GM12892 (cell line): ENCODE results near the gene DNPEP.

Experiments
- DNase-seq: peaks from one replicate; pipeline ENCODE4 v3.0.0; 2011; ENCODE audit not compliant: insufficient read length
- FAIRE-seq: peaks from 2 replicates; lab custom pipeline; 2011; peaks lifted over from hg19 to GRCh38; lab: Jason Lieb, UNC
- POLR2A ChIP-seq: IDR thresholded peaks from 2 replicates; pipeline ENCODE4 v1.6.1; 2011; ENCODE audit warnings: low read depth, low read length, control low read depth
- POLR2AphosphoS5 ChIP-seq: IDR thresholded peaks from 2 replicates; pipeline ENCODE4 v1.6.1; 2011; ENCODE audit warnings: low read depth, low read length, control low read depth
- TAF1 ChIP-seq: IDR thresholded peaks from 2 replicates; pipeline ENCODE4 v1.6.1; 2011; ENCODE audit warnings: low read depth, mild to moderate bottlenecking, control low read depth, low read length, borderline replicate concordance

Gene DNPEP

DNA sequence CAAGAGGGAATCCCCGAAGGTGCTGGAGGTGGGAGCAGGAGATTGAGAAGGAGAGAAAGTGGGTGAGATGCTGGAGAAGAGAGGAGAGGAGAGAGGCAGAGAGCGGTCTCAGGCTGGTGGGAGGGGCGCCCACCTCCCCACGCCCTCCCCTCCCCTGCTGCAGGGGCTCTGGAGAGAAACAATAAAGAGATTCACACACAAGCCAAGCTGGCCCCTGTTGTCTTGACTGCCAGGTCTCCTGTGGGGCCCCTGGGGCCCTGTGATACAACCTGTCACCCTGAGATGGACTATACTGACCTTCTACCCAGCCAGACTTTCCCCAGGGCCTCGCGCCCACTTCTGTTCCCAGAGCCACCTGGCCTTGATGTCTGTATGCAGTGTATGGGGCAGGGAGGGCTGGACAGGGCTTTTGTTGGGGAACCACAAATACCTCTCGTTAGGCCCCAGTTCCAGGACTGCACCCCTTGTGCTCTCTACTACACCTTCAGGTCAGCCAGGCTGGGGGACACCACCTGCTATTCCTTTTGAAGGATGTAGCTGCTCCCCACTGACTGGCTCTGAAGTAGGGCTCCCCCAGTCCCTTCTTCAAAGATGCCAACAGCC, 38.9 kb upstream of the DNPEP start:
- FAIRE-seq (no peak), DNase-seq (no peak)
- TF ChIP-seq POLR2AphosphoS5 (no peak), POLR2A (no peak)

DNA sequence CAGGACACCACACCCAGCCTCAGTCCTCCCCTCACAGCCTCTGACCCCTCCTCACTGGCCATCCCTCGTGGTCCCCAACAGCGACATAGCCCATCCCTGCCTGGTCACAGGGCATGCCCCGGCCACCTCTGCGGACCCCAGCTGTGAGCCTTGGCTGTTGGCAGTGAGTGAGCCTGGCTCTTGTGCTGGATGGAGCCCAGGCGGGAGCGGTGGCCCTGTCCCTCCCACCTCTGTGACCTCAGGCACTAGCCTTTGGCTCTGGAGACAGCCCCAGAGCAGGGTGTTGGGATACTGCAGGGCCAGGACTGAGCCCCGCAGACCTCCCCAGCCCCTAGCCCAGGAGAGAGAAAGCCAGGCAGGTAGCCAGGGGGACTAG, 38.3 kb upstream of the DNPEP start:
- FAIRE-seq (no peak), DNase-seq (no peak)
- TF ChIP-seq POLR2AphosphoS5 (no peak), TAF1 (no peak), POLR2A (no peak)

DNA sequence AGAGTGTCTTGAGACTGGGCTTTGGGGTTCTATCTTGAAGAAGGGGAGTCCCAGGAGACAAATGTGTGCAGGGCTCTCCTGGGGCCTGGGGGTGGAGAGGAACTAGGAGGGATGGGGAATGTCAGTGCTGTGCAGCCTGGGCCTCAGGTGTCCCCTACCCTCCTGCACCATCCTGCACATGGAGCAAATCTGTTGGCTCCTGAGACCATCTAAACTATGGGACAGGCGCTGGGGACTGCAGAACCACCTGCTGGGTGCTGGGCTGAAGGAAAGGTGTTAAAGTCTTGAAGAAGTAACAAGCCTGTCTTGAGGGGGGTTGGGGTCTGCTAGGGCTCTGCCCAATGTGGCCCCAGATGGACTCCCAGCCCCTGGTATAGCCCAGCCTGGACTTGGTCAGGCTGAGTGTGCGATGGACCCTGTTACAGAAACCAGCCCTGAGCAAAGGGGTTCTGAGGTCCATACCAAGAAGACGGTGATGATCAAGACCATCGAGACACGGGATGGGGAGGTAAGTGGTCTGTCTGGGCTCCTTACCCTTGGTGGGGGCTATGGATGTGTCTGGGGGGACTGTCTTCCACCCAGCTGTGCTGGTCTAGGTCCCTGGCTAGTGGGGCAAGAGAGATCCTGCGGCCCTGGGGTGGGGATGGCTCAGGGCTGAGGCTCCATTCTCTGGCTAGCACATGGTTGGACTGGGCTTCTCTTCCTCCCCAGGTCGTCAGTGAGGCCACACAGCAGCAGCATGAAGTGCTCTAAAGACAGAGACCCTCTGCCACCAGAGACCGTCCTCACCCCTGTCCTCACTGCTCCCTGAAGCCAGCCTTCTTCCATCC, 37.7 kb upstream of the DNPEP start:
- TF ChIP-seq POLR2AphosphoS5, result no peak
- no peak for TF ChIP-seq TAF1
- no peak for TF ChIP-seq POLR2A
- FAIRE-seq, result no peak
- DNase-seq, result no peak

DNA sequence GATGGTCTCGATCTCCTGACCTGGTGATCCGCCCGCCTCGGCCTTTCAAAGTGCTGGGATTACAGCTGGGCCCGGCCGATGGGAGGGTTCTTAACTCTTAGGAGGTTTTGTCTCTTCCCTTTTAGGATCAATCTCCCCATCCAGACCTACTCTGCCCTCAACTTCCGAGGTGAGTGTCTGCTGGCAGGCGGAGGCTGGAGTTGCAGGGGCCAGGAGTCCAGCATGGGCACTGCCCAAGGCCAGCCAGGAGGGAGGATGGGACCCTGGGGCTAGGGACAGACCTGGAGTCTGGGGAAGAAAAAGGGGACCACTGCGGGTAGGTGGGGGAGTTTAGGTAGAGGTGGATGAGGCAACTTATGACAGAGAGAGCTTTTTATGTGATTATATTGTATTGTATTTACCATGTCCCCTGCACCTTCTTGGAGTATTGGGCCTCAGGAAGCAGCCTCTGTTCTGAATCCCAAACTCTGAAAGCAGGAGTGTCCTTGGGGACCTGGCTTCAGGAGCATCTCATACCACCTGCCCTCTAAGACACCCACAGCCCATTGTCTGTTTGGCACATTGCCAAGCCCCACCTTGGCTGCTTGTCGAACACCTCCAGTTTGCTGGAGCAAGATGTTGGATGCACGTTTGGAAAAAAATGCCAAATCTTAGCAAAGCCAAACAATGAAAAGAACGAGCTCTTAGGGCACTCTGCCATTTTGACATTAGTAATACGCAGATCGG, 36.1 kb upstream of the DNPEP start:
- TF ChIP-seq POLR2A, result no peak
- TF ChIP-seq POLR2AphosphoS5, result no peak
- no peak for TF ChIP-seq TAF1
- no peak for DNase-seq
- no peak for FAIRE-seq

DNA sequence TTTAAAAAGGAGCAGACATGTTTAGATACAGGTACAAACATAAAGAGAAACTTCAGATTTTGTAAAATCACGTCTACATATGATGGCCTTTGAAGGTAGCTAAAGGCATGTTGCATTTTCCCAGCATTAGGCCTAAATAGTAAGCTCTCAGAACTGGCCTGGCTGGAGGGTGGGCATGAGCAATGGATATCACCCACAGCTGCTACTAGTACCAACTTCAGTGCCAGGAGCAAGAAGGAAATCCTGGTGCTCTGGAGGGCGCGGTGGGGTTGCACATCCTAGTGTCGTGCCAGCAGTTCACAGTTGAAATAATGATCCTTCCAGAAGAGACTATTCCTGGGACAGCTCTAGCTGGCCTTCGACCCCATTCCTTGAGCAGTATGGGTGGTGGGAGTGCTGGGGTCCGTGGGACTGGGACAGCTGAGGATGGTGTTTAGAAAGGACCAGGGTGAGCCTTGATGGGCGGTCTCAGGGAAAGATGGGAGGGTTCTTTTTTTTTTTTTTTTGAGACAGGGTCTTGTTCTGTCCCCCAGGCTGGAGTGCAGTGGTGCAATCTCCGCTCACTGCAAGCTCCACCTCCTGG, 35.3 kb upstream of the DNPEP start:
- DNase-seq (no peak), FAIRE-seq (no peak)
- TF ChIP-seq POLR2AphosphoS5 (no peak), POLR2A (no peak), TAF1 (no peak)

DNA sequence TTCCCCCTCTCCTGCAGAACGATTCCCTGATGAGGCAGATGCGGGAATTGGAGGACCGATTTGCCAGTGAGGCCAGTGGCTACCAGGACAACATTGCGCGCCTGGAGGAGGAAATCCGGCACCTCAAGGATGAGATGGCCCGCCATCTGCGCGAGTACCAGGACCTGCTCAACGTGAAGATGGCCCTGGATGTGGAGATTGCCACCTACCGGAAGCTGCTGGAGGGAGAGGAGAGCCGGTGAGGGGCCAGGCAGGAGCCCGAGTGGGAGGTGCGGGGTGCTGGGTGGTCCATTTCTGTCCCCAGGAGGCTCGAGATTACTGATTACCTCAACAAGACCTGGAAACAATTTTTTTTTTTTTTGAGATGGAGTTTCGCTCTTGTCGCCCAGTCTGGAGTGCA, 33.6 kb upstream of the DNPEP start:
- TF ChIP-seq TAF1, result no peak
- no peak for TF ChIP-seq POLR2AphosphoS5
- no peak for TF ChIP-seq POLR2A
- FAIRE-seq (no peak), DNase-seq (no peak)

DNA sequence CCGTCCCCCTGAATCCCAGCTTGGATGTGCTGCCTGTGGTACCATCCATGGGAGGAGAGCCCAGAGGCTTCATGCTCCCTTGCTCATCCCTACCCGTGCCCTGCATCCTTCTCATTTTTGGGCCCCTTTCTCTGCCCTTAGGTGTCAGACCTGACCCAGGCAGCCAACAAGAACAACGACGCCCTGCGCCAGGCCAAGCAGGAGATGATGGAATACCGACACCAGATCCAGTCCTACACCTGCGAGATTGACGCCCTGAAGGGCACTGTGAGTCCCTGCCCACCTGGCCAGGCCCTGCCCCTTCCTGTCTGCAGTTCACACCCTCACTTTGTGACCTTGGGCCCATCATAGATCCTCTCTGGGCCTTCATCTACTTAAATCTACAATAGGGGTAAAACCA, 33.0 kb upstream of the DNPEP start:
- FAIRE-seq (no peak), DNase-seq (no peak)

DNA sequence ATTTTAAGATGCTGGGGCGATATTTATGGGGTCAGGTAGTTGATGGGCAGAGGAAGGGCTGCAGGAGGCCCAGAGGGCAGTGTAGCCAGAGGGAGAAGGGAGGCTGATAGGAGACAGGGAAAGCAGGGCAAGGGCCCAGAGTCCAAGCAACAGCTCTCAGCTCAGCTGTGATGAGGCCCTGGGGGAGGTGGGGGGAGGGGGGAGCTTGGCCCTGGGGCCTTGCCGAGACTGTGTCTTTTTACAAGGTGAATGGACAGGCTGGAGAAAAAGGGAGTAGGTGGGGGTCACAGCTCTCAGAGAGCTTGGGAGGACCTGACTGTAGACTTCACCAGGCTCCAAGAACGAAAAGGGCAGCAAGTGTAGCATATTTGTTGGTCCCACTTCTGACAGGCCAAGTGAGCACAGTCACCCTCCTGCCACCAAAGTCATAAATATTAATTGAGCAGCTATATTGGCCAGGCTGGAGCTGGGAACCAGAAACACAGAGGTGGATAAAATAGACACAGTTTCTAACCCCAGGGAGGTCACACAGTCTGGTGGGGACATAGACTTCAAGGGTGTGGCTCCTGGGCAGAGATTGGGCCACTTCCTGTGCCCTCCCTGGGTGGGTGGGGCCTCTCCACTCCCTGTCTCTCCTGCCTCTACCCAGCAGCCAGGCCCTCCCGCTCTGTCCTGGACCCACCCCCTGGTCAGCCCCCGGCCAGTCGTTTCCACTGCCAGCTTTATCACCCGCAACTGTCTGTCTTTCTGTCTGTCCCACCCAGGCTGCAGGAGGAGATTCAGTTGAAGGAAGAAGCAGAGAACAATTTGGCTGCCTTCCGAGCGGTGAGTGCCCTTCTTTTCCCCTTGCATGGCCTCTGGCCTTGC, 31.9 kb upstream of the DNPEP start:
- no peak for FAIRE-seq
- no peak for DNase-seq
- TF ChIP-seq TAF1 (no peak), POLR2AphosphoS5 (no peak), POLR2A (no peak)

More for the DNA sequence above, 33.0 kb upstream of the DNPEP start:
- TF ChIP-seq POLR2AphosphoS5 (no peak), POLR2A (no peak), TAF1 (no peak)

DNA sequence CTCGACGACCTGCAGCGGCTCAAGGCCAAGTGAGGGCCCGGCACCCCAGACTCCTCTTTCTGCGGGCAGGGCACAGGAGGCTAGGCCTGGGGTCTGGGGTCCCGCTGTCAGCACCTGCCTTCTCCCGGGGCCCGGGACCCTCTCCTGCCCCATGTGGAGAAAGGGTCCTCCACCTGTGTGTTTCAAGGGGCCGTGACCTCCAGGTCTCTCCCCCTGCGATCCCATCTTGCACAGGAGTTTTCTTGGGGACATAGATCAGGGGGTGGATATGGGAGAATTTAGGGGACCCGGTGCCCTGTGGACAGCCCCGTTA, 31.3 kb upstream of the DNPEP start:
- TF ChIP-seq TAF1, result no peak
- no peak for TF ChIP-seq POLR2AphosphoS5
- no peak for TF ChIP-seq POLR2A
- no peak for FAIRE-seq
- no peak for DNase-seq

DNA sequence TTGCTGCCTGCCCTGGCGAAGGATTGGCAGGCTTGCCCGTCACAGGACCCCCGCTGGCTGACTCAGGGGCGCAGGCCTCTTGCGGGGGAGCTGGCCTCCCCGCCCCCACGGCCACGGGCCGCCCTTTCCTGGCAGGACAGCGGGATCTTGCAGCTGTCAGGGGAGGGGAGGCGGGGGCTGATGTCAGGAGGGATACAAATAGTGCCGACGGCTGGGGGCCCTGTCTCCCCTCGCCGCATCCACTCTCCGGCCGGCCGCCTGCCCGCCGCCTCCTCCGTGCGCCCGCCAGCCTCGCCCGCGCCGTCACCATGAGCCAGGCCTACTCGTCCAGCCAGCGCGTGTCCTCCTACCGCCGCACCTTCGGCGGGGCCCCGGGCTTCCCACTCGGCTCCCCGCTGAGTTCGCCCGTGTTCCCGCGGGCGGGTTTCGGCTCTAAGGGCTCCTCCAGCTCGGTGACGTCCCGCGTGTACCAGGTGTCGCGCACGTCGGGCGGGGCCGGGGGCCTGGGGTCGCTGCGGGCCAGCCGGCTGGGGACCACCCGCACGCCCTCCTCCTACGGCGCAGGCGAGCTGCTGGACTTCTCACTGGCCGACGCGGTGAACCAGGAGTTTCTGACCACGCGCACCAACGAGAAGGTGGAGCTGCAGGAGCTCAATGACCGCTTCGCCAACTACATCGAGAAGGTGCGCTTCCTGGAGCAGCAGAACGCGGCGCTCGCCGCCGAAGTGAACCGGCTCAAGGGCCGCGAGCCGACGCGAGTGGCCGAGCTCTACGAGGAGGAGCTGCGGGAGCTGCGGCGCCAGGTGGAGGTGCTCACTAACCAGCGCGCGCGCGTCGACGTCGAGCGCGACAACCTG, 30.7 kb upstream of the DNPEP start, which contains the start of gene DES:
Gene DES (plus strand): TSS at position 223 of the 857 bp plus-strand sequence. CDS start 86 bp downstream, at position 309.
- no peak for TF ChIP-seq POLR2A
- no peak for TF ChIP-seq TAF1
- no peak for TF ChIP-seq POLR2AphosphoS5
- DNase-seq, result no peak
- no peak for FAIRE-seq
